NCI-H1694 treated with DMSO at 0.1 percent for 48 hours (cell line): ENCODE data around the gene RBM19.

Experiments
- DNase-seq: peaks from one replicate; lab custom pipeline; 2025; lab: John Stamatoyannopoulos, UW

The RBM19 gene

DNA sequence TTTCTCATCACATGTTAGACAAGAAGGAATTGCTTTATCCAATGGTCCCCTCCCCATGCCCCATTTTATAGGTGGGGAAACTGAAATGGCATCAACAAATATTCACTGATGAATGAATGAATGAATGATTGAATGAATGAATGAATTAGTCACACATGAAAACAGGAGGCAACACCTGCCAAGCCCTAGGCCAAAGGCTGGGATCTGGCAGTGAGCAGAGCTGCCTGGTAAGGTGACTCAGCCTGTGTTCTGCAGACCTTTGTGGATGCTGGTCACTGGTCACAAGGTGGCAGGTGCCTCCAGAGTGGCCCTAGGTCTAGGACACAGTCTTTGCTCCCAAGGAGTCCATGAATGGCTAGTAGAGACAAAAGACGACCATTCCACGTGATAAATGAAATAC lies 188.4 kb downstream of the RBM19 start:
- no peak for DNase-seq

DNA sequence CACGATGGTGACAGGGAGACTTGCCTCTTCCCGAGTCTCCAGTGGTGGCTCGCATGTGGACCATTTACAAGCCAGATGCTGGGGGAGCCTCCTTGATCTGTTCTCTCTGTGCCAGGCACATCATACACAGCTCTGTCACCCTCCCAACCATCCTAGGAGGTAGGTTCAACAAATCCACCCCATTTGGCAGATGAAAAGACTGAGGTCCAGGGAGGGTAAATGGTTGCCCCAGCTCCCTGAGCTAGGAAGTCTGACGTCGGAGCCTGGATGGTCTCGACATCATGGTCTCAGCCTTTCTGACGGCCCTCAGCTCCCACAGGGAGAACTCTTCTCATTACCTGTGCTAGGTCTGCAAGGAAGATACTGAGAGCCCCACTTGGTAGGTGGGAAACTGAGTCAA lies 189.6 kb downstream of the RBM19 start:
- no peak for DNase-seq

DNA sequence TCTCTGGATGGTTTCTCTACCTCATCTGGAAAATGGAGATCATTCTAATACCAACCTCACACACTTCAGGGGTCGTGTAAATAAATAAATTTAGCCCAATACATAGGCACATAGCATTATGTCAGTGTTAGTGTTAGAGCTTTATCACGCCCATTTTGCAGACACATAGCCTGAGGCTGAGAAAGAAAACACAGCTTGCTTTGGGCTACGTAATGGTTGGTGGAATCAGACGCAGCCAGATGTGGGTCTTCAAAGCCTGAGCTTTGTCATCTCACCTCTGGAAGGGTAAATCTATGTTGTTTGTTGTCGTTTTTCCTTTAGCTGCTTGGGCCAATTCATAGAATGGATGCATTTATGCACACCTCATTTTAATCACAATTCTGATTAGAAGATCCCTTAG lies 191.6 kb downstream of the RBM19 start:
- DNase-seq: no peak

DNA sequence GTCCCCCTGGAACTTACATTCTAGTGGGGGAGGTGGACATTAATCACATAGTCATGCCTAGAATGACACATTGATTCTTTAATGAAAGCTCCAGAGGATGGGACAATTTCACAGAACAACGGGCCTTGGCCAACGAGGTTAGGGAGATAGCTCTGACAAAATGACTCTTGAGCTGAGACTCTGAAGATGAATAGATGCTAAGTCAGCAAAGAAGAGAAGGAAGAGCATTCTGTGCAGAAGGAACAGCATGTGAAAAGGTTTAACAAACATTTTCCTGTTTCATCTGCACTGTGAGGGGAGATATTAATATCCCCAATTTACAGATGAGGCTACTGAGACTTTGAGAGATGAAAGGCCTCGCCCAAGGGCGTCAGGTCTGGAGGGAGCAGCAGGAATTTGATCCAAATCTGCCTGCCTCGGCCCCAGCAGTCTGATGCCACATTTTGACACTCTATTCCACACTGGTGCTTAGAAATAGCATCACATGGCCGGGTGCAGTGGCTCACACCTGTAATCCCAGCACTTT lies 193.6 kb downstream of the RBM19 start:
- no peak for DNase-seq

DNA sequence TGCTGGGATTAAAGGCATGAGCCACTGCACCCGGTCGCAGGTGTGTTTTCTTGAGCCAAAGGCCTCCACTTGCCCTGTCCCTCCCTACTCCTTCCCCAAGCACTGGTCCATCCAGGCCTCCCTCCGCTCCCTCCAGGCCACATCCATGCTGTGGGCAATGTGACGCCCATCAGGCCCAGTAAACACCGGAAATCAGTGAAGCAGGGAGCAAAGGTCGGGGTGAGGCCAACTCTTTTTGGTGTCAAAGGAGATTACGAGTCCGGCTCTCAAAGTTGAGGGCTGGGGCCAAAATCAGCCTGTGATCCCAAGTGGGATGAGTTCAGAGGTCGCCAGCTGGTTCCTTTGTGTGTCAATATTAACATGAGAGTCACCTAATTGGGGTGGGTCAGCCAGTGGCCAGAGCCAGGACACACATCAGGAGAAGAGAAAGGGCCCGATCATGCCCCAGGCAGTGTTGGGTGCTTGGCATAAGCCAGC lies 195.7 kb downstream of the RBM19 start:
- no peak for DNase-seq

DNA sequence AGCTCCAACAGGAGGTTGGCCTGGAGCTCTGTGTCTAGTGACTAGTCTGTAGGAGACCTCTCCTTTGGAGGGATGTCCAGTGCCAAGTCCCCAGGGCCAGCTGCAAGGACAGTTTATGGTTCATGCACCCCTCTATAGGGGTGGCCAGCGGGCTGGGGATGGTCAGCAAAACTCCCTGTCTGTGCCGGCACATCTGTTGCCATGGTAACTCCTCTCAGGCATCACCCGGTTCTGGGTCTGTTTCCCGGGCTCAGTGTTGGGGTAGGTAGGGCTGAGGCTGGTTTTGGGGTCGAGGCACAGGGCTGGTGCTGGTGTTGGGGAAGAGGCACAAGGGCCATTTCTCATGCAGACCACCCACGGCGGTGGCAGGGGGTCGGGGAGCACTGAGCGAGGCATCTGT lies 196.8 kb downstream of the RBM19 start:
- no peak for DNase-seq

DNA sequence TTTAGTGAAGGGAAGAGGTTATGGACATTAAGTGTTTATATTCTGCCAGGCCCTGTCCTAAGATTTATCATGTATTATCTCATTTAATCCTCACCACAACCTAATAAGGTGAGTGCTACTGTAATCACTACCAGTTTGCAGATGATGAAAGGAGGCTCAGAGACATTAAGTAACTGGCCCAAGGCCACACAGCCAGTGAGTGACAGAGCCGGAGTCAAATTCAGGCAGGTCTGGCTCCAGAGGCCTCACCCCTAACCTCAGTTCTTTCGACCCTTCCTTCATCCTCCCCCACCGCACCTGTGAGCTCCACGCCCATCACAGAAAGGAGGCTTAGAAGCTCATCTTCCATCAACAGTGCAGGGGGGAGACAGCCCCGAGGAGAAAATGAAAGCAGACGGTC lies 197.3 kb downstream of the RBM19 start:
- DNase-seq: no peak

DNA sequence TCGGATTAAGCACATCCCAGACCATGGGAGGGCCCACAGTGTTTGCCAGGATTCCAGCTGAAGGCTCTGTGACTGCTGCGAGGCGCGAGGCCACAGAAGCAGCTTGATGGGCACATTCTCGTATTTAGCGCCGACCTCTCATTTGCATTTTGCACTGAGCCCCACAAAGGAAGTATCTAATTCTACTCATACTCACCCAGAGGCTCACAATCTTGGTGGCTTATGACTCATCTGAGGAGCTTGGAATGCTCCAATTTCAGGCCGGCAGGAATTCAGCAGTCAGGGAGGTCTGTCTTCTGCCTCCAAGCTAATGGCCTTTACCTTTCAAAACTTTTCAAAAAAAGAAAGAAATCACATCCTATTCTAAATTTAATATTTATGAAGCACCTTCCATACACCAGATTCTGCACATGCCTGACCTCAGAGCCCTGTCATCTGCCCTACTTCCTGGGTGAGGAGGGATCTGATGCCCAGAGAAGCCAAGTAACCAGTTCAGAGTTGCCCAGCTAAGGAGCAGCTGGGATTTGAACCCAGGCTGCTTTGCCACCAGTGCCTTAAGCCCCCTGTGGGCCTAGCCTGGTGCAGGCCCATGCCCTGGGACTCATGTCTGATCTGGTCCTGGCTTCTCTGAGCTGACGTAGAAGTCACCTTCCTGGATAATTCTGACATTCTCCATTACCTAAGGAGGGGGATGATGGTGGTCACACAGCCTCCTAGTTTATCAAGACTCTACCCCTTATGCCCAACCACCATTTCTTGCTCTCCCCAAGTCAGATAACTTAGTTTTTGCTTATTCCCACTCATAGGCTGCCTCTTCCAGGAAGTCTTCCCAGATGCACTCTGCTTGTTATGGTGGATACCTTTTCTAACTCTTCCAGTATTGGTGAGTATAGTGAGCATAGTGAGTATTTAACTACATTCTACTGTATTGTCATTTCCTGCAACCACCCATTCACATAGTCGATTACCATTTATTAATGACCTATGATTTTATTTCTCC lies 198.9 kb downstream of the RBM19 start:
- no peak for DNase-seq
